Measurements from ENCODE around the gene NAA80. TPM values are rescaled to one million over a fixed set of nuclear protein-coding genes. Genes with fewer than 3 reads are reported as not detected.

Gene NAA80
- total RNA-seq, 1 experiment from 2014 or later: 8.7 TPM

DNA sequence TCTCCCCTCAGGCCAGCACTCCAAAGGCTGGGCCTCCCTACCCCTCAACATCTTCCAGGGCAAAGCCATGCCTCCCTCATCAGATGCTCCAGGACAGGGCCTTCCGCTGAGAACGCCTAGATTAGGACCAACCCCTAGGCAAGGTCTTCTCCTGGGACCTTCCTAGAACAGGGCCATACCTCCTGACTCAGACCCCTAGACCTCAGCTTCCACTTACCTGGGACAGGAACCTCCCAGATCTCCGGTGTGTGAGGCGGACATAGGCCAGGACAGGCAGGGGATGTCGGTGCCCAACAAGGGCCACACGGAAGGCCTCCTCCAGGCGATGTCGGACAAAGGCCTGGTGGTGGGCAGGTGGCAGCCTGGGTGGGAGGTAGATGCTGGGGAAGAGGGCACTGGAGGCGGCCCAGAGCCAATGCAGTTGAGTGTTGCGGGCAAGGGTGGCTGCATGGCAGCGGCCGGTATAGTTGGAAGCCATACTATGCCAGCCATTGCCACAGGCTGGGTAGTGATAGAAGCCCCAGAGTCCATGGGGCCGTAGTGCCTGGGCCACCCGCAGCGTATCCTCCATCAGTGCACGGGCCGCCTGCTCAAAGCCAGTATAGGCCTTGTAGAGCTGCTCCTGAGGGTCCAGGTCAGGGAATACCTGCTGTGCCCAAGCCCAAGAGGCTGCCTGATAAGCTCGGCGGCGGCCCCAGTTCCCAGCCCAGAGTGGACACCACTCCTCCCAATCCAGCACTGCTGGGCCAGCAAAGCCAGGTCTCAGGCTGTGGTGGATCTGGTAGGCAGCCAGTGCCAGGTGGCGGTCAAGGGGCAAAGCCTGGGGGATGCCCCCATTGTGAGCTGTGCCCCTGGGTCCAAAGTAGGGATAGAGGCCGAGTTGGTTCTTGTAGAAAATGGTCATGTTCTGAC is 4.5 kb downstream of the NAA80 start:
- BruUV-seq (replicated peaks): no TSS peak
- Histone ChIP-seq H3K4me3 (ENCODE audit: low read length) (no peak overlapping the region), H3K9ac (ENCODE audit: low read length) (no peak overlapping the region), H4K20me1 (ENCODE audit: low read length) (no peaks in the 10 kb centered on the region), H3K27ac (ENCODE audit: low read length) (no peak overlapping the region), H3K9me3 (ENCODE audit: low read length) (no peaks in the 10 kb centered on the region), H3F3A (ENCODE audit: low read length, unreplicated experiment) (peaks cover 4% of the 10 kb centered on the region), H3K27me3 (ENCODE audit: low read length) (no peaks in the 10 kb centered on the region), H3K4me1 (ENCODE audit: insufficient read depth, low read length) (peaks cover 17% of the 10 kb centered on the region), H2AFZ (ENCODE audit: low read length) (no peak overlapping the region), H3K36me3 (ENCODE audit: low read depth, low read length) (peaks cover 9% of the 10 kb centered on the region), H3K9me2 (replicated peaks; ENCODE audit: low read length) (no peaks in the 10 kb centered on the region), H3K4me2 (ENCODE audit: low read length) (no peak overlapping the region), H3K79me2 (ENCODE audit: low read length) (peaks cover 36% of the 10 kb centered on the region)
- TF ChIP-seq, protein P1, sequence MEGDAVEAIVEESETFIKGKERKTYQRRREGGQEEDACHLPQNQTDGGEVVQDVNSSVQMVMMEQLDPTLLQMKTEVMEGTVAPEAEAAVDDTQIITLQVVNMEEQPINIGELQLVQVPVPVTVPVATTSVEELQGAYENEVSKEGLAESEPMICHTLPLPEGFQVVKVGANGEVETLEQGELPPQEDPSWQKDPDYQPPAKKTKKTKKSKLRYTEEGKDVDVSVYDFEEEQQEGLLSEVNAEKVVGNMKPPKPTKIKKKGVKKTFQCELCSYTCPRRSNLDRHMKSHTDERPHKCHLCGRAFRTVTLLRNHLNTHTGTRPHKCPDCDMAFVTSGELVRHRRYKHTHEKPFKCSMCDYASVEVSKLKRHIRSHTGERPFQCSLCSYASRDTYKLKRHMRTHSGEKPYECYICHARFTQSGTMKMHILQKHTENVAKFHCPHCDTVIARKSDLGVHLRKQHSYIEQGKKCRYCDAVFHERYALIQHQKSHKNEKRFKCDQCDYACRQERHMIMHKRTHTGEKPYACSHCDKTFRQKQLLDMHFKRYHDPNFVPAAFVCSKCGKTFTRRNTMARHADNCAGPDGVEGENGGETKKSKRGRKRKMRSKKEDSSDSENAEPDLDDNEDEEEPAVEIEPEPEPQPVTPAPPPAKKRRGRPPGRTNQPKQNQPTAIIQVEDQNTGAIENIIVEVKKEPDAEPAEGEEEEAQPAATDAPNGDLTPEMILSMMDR (conservative IDR thresholded peaks at IDR 0.05; ENCODE audit: low read depth, low read length): no peak
- TF ChIP-seq EZH2 (IDR thresholded peaks at IDR 0.05; ENCODE audit: low read length, unreplicated experiment) (no peak), EZH2phosphoT487 (IDR thresholded peaks at IDR 0.05; ENCODE audit: borderline replicate concordance, low read length) (no peak)
- no peak for DNase-seq
- ChIA-PET CTCF (no interaction called here), POLR2A (ENCODE audit: unreplicated experiment) (no interaction called here)
- intact Hi-C loops (cut with micrococcal nuclease): no loop called here
- ATAC-seq: no peak

- no peak overlapping the region for H3K9ac ChIP-seq (ENCODE audit: low read length)
- H3K27me3 ChIP-seq (ENCODE audit: low read length): no peaks in the 10 kb centered on the region
- no peak overlapping the region for H2AFZ ChIP-seq (ENCODE audit: low read length)
- H3F3A ChIP-seq (ENCODE audit: low read length, unreplicated experiment): peaks cover 4% of the 10 kb centered on the region
- DNase-seq (no peak), ATAC-seq (no peak)
- no TSS peak for BruUV-seq (replicated peaks)
- no peak overlapping the region for H3K27ac ChIP-seq (ENCODE audit: low read length)
- no peak overlapping the region for H3K4me3 ChIP-seq (ENCODE audit: low read length)
- H3K79me2 ChIP-seq (ENCODE audit: low read length): peaks cover 43% of the 10 kb centered on the region
- ChIA-PET CTCF (no interaction called here), POLR2A (ENCODE audit: unreplicated experiment) (no interaction called here)
- H3K4me2 ChIP-seq (ENCODE audit: low read length): no peak overlapping the region
- H3K4me1 ChIP-seq (ENCODE audit: insufficient read depth, low read length): peaks cover 16% of the 10 kb centered on the region
- no peaks in the 10 kb centered on the region for H3K9me3 ChIP-seq (ENCODE audit: low read length)
- intact Hi-C loops (cut with micrococcal nuclease): no loop called here
- H4K20me1 ChIP-seq (ENCODE audit: low read length): no peaks in the 10 kb centered on the region
- H3K9me2 ChIP-seq (replicated peaks; ENCODE audit: low read length): no peaks in the 10 kb centered on the region
- peaks cover 15% of the 10 kb centered on the region for H3K36me3 ChIP-seq (ENCODE audit: low read depth, low read length)
- no peak for TF ChIP-seq EZH2phosphoT487 (IDR thresholded peaks at IDR 0.05; ENCODE audit: borderline replicate concordance, low read length)
- TF ChIP-seq EZH2 (IDR thresholded peaks at IDR 0.05; ENCODE audit: low read length, unreplicated experiment): no peak
- TF ChIP-seq, protein P1 (conservative IDR thresholded peaks at IDR 0.05; ENCODE audit: low read depth, low read length): no peak
These were observed 5.1 kb downstream of the NAA80 start for GRCh38 chr3:50294089-50294488.

Measured in PC-3 (cell line).